ENCODE results near the gene CYBA.

- TF ChIP-seq CTCF (IDR thresholded peaks at IDR 0.05): no peak
- no peak for TF ChIP-seq POLR2A (IDR thresholded peaks at IDR 0.05)
Observed at GRCh38 chr16:88659160-88659559, 8.3 kb upstream of the CYBA start.

All from body of pancreas (tissue), 4 donors.